HFF-Myc (cell line): ENCODE data around the gene ZNF32.
A peak's percentile ranks its signal among the peaks of the same experiment; 100 is the strongest.

Experiments
- DNase-seq: peaks from one replicate; pipeline ENCODE4 v3.0.0-alpha.2; 2011; ENCODE audit warnings: low read depth; ENCODE audit errors: extremely low read depth
- H3K4me3 ChIP-seq: replicated peaks from 2 replicates; pipeline ENCODE4 v1.5.1; 2011; ENCODE audit warnings: low read depth, mild to moderate bottlenecking, control low read depth, low read length
- TF ChIP-seq, protein P1 (sequence below): IDR thresholded peaks from 2 replicates; pipeline ENCODE4 v1.5.1; 2012; ENCODE audit warnings: mild to moderate bottlenecking, low read depth, low read length, control low read depth; ENCODE audit errors: missing control alignments

The ZNF32 gene

DNA sequence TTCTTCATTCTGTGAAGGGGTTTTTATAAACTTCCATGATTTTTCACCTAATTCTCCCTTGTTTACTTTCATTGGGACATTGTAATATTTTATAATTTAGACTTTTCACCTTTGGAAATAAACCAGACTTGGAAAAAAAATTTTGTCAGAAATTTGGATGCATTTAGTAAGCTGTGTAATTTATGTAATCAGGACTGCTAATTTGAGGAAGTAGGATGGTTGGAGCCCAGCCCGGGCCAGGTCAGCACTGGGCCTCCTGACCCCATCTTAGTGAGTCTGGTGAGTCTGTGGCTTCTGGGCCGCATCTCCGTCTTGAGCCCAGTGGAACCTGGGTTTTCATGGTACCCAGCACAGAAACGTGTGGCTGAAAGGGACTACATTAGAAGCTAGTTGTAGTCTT lies 27.6 kb upstream of the ZNF32 start:
- TF ChIP-seq, protein P1, sequence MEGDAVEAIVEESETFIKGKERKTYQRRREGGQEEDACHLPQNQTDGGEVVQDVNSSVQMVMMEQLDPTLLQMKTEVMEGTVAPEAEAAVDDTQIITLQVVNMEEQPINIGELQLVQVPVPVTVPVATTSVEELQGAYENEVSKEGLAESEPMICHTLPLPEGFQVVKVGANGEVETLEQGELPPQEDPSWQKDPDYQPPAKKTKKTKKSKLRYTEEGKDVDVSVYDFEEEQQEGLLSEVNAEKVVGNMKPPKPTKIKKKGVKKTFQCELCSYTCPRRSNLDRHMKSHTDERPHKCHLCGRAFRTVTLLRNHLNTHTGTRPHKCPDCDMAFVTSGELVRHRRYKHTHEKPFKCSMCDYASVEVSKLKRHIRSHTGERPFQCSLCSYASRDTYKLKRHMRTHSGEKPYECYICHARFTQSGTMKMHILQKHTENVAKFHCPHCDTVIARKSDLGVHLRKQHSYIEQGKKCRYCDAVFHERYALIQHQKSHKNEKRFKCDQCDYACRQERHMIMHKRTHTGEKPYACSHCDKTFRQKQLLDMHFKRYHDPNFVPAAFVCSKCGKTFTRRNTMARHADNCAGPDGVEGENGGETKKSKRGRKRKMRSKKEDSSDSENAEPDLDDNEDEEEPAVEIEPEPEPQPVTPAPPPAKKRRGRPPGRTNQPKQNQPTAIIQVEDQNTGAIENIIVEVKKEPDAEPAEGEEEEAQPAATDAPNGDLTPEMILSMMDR = no peak
- no peak for DNase-seq

DNA sequence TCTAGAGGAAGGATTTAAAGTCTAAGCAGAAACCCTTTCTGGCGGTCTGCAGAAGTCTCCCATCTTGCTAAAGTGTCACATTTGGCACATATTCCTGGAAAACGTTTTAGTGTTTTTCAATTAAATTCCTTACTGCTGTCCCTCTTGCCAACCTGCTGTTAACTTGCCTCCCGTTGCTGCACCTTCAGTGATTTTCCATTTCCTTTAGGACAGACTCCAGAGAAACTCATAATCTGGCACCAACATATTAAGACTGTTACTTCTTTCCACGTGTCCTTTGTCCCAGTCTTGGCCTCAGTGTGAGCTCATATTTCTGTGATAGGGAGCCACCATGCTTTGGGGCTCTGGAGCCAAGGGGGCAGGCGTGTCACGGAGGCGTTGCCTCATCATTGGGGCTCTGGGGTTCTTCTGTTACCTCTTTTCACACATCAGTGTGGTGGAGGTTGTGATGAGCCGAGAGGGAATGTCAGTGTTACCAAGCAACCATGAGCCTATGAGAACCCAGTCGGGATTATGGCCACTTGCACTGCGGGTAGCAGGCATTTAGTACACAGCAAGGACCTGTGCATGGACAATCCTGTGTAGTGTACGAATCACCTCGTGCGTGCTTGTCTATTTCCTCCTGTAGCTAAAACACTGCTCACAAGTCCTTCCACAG lies 26.0 kb upstream of the ZNF32 start:
- no peak overlapping the region for H3K4me3 ChIP-seq
- TF ChIP-seq, protein P1 = no peak

More for the DNA sequence above, 27.6 kb upstream of the ZNF32 start:
- H3K4me3 ChIP-seq = no peak overlapping the region

DNA sequence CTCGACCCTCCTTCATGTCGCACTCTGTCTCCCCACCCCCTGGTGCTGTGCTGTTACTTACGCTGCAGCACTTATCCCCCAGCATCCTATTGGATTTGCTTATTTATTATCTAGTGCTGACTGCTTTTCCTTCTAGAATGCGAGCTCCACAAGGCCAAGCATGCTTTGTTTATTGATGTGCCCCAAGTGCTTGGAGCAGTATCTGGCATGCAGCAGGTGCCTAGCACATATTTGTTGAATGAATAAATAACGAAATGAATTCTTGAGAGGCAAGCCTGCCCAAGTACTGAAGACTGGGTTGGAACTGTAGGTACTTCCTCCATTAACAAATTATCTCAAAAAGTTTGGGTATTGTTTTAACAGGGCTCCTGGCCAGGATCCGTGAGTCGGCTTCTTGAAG lies 24.8 kb upstream of the ZNF32 start:
- H3K4me3 ChIP-seq = no peak overlapping the region
- TF ChIP-seq, protein P1 = no peak
- DNase-seq = no peak

More for the DNA sequence above, 26.0 kb upstream of the ZNF32 start:
- no peak for DNase-seq

- H3K4me3 ChIP-seq = no peak overlapping the region
- TF ChIP-seq, protein P1 = peak; percentile 54
- DNase-seq = peak; percentile 31
These were observed 23.2 kb upstream of the ZNF32 start for GRCh38 chr10:43671659-43672531.

- no peak overlapping the region for H3K4me3 ChIP-seq
- TF ChIP-seq, protein P1 = no peak
- DNase-seq = no peak
These were observed 20.7 kb upstream of the ZNF32 start for GRCh38 chr10:43669386-43669785.

GRCh38 chr10:43667761-43668386 lies 19.2 kb upstream of the ZNF32 start:
- TF ChIP-seq, protein P1 = no peak
- no peak overlapping the region for H3K4me3 ChIP-seq
- no peak for DNase-seq
